Measurements from ENCODE around the gene ZDHHC11.

GRCh38 chr5:887947-888637 is 37.3 kb upstream of the ZDHHC11 start:
- TF ChIP-seq CTCF (optimal IDR thresholded peaks at IDR 0.05 in 1 of 3, IDR thresholded peaks at IDR 0.05 in 1 of 3, conservative IDR thresholded peaks at IDR 0.05 in 1 of 3; ENCODE audit: extremely low read depth in 1 of 3, insufficient read depth in 2 of 3, low read length in 3 of 3): no peak
- no peak for TF ChIP-seq EZH2 (IDR thresholded peaks at IDR 0.05; ENCODE audit: low read length)

Data from keratinocyte (primary cell).